Activated T-helper 9 cell treated with anti-CD3 and anti-CD28 coated beads, Interleukin-2, amount 50 U/mL, for 16 hours (primary cell): ENCODE data around the gene CYTL1.
"Not testable (repeated sequence)": the region's sequence is repeated elsewhere in the genome, so short reads cannot be mapped to it uniquely, and the experiment has no call there.

ENCODE experiments used
- DNase-seq: peaks from one replicate; pipeline ENCODE4 v3.0.0-alpha.2; 2020; ENCODE audit warnings: low read depth

CYTL1 gene

DNA sequence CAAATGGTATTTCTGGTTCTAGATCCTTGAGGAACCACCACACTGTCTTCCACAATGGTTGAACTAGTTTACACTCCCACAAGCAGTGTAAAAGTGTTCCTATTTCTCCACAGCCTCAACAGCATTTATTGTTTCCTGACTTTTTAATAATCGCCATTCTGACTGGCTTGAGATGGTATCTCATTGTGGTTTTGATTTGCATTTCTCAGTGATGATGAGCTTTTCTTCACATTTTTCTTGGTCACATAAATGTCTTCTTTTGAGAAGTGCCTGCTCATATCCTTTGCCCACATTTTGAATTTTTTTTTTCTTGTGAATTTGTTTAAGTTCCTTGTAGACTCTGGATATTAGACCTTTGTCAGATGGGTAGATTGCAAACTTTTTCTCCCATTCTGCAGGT is 22.3 kb downstream of the CYTL1 start:
- not testable (repeated sequence) for DNase-seq

DNA sequence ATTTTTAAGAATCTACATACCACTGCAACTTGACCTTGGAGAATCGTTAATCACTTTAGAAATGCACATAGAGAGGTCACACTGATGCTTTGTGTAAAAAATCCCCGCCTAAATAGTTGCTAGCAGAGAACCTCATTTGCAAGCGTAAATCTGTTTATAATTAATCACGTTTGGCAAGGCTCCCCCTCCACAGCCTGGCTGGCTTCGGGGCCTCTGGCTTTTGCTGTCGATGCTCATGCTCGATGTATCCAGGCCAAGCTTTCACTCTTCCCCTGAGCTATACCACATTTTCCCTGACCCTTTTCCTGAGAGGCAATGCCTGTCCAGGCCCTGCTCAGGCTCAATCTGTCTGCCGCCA is 23.4 kb downstream of the CYTL1 start:
- no peak for DNase-seq

DNA sequence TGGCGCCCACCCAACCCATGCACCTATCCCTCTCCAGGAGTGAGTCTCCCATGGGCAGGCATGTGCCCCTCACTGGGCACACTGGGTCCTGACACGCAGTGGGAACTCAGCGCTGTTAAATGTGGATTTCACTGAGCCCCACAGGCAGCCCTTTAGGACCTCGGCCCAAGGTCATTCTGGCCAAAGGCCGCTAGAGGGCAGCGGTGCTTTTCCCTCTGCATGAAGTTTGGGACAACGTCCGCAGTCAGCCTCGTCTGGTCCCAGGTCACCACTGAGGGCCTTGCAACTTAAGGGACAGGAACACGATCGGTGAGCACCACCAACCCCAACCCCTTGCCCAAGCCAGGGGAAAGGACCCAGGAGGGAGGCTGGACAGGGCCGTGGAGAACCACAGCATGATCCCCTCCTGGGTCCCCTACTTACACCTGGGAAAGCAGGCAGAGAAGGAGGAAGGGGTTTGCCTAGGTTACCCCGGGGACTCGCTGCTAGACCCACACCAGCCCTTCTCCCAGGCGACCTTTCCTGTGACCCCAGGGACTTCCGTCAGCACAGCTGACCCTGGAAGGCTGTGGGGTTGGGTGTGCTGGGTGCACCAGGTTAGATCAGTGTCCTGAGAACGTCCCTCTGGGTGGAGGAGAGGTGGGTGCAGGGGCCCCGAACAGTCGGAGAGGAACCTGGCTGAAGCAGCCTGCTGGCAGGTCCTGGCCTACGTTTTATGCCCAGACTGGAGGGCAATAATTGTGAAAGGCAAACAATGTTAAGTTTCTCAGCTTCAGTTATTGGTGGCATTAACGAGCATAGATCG is 24.0 kb downstream of the CYTL1 start:
- DNase-seq = no peak

DNA sequence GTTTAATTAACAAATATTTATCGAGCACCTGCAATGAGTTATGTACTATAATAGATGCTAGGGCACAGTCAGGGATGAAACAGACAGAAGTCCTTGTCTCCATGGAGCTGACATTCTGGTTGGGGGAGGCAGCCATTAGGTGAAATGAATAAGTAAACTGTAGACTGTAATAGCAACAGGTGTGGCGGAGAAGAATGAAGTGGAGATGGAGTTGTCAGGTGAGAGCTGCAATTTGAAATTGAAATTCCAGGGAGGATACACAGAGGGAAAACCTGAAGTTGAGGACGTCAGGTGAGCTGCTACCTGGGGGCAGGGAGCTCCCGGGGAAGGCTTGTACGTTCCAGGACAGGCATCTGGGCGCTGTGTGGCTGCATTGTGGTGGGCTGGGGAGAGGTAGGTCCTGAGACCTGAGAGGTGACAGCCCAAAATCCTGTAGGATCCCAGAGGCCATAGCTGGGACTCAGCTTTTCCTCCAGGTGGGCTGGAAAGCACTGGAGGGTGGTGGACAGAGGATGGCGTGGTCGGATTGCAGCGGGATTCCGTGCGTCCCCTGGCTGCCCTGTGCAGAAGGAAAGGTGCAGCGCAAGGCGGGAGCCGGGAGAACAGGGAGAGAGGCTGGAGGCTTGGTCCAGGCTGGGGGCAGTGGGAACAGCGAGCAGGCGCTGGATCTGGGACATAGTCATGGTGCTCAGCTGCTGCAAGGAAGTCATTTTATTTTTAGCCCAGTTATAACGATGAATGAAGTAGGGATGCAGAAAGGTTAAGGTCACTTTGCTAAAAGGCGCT is 24.8 kb downstream of the CYTL1 start:
- no peak for DNase-seq

DNA sequence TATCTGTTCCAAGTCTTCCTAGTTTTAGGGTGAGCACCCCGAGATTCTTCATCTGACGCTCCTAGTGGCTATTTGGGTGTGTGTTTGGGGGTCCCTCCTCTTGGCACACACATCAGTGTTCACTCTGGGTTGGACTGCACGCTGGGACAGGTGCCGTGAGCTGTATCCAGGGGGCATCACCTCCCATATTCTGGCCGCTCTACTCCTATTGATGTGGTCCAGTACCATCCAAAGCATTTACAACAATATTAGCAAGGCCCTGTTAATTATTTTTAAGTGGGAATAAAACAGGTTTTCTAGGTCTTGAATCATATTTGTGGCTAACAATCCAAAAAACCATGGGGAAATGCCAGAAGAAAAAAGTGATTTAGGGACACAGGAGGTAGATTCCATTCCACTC is 26.4 kb downstream of the CYTL1 start:
- DNase-seq = no peak

DNA sequence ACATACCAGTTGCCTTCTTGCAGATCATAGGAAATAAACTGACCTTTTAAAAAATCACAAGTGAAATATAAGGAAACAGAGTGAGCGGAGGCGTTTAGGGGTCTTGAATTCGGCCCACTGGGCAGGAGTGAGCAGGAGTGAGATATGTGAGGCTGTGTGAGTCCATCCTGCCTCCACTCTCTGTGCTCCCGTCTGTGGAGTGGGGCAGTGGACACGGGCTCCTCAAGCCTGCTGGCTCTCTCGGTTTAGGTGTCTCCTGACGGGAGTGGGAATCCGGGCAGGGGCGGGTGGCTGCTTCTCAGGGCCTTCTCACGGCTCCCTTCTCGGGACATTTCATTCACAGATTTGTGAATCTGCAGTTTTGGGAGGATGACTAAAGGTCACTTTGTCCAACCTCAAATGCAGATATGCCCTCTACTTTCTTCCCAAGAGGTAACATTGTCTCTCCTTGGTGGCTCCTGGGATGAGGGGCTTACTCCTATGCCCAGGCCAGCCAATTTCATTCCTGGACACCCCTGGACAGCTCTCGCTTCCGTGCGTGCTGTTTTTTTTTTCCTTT is 27.6 kb downstream of the CYTL1 start:
- DNase-seq = no peak

DNA sequence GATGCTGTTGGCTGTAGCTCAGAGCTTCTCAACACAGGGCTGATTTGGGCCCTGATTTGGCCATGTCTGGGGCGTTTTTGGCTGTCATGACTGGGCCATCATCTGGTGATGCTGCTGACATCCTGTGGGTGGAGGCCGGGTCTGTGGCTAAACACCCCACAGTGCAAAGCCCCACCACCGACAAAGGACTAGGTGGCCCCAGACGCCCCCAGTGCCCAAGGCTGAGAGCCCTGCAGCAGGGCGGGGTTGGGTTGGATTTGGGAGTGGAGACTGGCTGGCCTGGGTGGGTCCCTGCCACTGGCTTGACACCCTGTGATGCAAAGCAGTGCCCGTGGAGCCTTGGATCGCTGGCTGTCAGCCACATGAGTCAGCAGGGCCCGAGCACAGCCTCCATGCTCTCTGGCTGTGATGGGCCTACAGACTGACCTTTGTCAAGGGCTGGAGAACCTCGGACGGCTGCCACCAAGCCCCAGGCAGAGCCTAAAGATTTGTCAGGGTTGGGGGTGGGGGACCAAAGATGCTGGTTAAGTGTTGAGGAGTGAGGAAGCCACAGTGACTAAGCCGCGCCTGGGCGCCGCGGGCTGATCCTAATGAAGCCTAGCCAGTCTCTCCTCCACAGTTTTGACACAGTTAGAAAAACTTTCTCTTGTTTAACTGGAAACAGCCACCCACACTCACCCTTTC is 28.3 kb downstream of the CYTL1 start:
- DNase-seq = no peak

DNA sequence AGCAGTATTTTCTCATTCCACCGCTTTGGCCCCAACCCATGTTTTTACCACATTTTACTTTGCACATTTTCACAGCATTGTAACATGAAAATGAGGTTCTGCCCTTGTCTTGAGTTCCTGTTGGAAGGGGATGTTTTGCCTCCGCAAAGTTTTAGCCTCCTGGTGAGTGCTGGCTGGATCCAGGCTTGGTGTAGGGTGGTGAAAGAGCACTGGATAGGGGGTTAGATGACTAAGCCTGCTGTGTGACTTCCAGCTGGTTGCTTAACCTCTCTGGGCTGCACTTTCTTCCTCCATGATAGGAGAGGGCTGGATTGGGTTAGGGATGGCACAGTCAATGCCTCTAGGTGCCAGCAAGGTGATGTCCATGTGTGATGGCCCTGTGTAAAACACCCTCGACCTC is 28.9 kb downstream of the CYTL1 start:
- no peak for DNase-seq

DNA sequence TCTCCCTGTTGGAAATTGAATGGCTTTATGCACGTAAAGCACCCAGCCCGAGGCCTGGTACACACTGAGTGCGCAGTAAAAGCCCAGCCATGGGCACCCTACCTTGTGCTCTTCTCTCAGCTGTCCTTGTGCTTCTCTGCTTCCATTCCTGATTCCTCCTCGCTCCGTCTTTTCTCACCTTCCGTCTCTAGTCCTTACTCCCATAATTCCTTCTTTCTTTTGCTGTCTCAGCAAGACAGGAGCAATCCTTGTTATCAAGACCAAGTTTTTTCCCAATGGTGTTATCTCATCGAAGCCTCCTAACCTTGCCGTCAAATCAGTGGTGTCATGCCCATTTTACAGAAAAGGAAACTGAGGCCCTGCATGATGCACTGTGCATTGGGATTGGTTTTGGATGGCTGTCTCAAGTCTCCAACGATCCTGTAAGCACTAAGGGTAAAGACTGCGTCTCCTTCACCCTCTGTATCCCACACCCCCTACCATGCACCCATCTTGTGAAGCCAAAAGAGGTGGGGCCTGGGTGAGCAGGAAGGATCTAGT is 30.1 kb downstream of the CYTL1 start:
- DNase-seq = no peak

DNA sequence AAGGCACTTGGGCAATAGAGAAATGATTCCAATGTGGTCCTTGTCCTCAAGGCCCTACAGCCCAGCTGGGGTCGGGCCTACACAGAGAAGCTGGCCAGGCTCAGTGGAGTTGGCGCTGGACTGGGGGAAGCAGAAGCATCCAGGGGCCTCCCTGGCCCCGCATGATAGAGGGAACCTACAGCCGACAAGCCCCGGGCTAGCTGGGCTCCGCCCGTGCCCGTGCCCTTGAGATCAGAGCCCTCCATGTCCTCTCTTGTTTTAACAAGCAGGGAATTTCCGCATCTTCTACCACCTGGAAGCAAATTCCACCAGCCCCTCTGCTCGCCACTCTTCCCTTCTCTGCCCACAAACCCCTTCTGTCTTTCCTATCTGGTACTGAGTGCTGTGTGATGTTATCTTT is 31.6 kb downstream of the CYTL1 start:
- DNase-seq = no peak

DNA sequence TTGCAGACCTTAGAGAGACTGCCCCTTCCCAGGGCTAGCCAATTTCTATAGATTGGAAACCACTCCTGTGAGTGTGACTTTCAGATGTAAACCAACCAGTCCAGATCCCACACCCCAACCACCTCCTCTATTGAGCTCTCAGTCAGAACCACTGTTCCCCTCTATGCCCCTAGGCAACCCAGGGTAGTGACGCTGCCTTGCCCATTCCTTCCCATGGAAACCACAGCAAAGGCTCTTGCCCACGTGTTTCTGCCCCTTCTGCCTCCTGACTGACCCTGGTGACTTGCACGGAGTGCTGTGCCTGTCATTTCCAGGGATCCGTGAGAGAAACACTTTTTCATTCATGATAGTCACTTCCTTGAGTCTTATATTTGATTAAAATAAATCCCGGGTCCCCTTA is 32.4 kb downstream of the CYTL1 start:
- DNase-seq = no peak

DNA sequence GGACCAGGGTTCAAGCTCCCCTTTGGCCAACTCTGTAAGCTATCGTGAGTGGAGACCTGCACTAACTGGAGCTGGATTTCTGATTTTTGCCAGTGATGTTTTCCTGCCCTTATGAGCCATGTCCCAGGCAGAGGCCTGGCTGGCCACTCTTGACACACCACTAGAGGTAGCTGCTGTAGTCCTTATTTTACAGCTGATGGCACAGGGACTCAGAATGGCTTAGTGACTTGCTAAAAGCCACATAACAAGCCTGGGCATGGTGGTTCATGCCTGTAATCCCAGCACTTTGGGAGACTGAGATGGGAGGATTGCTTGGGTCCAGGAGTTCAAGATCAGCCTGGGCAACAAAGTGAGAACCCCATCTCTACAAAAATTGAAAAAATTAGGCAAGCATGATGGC is 33.4 kb downstream of the CYTL1 start:
- no peak for DNase-seq

DNA sequence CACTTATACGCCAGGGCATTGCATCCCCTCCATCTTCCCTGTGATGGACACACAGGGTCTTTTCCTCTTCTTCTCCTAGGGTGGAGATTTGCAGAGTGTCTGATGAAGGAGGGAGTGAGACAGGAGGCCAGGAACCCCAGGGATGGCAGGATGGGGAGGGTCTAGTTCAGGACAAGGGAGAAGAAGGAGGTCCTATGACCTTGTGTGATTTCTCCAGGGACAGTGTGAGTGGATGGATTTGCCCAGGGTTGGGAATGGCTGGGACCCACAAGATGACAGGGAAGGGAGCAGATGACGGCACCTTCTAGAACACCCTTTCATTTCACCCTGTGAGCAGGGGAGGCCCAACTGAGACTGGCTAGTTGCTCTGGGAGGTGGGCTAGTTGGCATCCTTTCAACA is 34.2 kb downstream of the CYTL1 start:
- no peak for DNase-seq

DNA sequence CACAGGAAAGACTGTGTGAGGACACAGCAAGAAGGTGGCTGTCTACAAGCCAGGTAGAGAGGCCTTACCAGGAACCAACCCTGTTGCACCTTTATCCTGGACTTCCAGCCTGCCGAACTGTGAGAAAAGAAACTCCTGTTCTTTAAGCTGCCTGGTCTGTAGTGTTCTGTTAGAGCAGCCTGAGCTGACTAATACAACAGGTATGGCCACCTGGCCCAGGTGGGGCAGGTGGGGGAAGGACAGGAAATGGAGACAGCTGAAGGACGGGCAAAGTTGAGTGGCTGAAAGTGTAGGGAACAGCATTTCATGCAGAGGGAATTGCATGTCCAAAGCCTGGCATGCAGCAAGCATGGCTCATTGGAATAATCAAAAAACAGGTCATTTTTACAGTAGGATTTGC is 35.1 kb downstream of the CYTL1 start:
- no peak for DNase-seq

DNA sequence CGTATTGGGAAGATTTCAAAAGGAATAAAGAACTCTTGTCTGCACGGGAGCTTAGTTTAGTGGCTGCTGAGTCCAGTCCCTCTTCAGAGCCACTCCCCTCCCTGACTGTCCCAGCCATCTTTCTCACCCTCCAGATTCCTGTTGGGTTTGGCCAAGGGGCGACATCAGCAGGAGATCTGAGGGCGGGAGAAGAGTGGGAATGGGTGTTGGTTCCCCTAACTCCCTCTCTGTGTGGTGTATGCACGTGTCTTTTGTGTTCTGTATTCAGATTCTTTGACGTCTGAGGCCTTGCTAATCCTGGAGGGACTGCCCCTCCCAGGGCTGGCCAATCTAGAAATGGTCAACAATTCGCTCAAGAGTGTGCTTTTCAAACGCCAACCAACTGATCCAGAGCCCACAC is 37.4 kb downstream of the CYTL1 start:
- DNase-seq = no peak

DNA sequence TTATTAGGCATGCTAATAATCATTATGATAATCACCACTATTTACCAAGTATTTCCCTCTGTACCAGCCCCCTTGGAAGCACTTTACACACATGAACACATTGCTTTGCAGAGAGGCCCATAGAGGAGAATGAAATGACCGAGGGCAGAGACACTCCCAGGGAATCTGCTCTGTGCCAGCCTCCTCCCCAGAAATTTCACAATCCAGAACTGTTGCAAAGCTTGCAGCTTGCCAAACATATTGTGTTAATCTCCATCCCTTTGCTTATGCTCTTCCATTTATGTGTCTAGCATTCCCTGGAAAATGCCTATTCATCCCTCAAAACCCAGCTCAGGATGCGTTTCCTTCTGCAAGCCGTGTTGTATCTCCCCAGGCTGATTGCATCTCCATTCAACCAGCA is 37.8 kb downstream of the CYTL1 start:
- DNase-seq = no peak

DNA sequence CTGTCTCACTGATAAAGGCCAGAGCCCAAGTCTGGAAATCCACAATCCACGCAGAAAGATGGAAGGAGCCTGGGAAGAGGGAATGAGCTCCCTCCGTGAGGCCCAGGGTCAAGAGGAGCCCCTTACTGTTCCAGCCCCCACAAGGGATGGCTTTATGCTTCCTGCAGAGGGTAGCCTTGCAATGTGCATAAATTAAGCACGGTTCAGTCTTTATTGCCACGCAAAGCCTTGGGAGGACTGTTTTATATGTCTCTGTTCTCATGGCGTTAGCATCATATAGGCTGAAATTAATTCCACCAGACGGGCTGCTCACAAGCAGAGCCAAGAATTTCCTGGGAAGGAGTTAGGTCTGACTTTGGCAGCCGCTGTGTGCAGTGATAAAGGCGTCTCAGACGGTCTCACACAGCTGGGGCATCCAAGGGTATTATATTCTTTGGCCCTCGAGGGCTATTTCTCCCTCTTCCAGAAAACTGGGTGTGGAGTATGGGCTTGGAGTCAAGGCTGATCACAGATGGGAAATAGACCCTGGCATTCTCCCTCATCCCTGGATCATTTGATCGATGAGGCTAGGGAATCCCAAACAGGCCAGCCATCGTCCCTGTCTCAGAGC is 38.5 kb downstream of the CYTL1 start:
- no peak for DNase-seq

DNA sequence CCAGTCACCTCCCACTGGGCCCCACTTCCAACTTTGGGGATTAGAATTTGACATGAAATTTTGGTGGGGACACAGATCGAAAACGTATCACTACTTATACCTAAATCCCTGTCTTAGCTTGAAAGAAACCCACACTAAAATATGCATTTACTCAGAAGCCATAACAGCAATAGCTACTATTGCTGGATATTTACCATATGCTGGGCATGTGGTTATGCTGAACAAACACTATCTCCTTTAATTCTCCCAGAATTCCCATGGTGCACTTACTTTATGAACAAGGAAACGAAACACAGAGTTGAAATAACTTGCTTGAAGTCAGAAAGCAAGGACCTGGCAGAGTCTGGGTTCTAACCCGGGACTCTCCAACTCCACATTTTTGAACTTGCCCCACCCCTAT is 39.3 kb downstream of the CYTL1 start:
- no peak for DNase-seq

DNA sequence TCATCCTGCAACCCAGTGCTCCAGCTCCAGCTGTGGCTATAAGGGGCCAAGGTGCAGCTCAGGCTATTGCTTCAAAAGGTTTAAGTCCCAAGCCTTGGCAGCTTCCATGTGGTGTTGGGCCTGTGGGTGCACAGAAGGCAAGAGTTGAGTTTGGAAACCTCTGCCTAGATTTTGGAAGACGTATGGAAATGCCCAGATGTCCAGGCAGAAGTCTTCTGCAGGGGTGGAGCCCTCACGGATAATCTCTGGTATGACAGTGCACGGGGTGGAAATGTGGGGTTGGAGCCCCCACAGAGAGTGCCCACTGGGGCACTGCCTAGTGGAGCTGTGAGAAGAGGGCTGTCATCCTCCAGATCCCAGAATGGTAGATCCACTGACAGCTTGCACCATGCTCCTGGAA is 44.5 kb downstream of the CYTL1 start:
- DNase-seq = no peak

DNA sequence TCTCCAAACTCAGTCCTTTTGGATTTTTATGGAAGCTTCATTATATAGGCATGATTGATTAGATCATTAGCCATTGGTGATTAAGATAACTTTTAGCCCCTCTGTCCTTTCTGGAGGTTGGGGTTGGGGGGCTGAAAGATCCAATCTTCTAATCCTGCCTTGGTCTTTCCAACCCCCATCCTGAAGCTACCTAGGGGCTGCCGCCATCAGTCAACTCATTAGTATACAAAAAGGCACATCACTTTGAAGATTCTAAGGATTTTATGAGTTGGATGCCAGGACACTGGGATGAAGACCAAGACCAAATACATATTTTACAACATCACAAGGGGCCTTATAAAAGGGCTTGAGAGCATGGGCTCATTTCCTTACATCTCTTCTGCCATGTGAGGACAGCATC is 47.5 kb downstream of the CYTL1 start:
- no peak for DNase-seq

DNA sequence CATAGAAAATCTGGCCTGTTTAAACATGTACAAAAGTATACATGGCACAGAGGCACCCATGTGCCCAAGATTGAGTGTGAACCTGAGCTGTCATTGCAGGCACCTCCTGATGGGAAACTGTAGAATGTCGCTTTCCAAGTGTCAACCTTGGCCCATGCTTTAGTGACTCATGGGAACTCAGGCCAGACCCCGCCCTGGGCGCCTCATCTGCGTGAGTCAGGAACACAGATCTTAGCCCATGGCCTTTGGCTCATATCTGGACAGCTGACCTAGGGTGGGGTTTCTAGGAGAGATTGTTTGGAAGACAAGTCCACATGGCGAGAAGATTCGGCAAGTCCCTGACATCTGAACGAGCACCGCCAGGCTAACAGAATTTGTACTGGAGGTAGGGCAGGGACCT is 50.0 kb downstream of the CYTL1 start:
- DNase-seq = no peak

DNA sequence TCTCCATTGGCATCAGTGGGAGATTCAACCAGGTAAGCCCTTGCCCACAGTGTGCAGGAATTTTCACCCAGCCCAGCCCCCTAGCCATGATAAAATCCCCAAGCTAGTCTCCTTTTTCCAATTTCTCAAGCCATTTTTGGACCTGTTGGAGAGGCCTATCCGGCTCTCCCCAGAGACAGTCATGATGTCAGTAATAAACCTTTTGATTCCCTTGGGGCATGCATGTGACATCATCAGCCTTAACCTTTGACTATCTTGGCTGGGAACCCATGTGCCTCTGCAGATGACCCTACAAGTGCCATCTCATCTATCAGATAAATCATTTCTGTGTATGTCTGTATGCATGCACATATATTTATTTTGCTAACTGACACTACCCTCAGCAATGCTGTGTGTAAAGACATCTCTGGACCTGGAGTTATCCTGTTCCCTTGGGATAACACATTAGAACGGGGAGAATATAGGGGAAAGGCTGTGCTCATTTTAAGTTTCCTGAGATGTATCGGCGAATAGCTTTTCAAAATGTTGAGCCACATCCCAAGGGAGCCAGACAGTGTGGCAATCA is 51.0 kb downstream of the CYTL1 start:
- DNase-seq = no peak
